CD4-positive, alpha-beta T cell treated with Interleukin-17A for 4 hours (primary cell): ENCODE results near the gene CDC42EP1.
A peak's percentile ranks its signal among the peaks of the same experiment; 100 is the strongest.
"Not testable (repeated sequence)": the region's sequence is repeated elsewhere in the genome, so short reads cannot be mapped to it uniquely, and the experiment has no call there.

Source experiments
- DNase-seq: peaks from one replicate; pipeline ENCODE4 v3.0.0-alpha.2; 2020; ENCODE audit warnings: mixed read lengths

The CDC42EP1 gene

GRCh38 chr22:37534445-37534844 is 25.8 kb upstream of the CDC42EP1 start:
- DNase-seq, result no peak

- no peak for DNase-seq
These were observed 25.1 kb upstream of the CDC42EP1 start for GRCh38 chr22:37535159-37535558.

GRCh38 chr22:37538590-37539357 is 21.5 kb upstream of the CDC42EP1 start:
- peak; percentile 95 for DNase-seq

DNA sequence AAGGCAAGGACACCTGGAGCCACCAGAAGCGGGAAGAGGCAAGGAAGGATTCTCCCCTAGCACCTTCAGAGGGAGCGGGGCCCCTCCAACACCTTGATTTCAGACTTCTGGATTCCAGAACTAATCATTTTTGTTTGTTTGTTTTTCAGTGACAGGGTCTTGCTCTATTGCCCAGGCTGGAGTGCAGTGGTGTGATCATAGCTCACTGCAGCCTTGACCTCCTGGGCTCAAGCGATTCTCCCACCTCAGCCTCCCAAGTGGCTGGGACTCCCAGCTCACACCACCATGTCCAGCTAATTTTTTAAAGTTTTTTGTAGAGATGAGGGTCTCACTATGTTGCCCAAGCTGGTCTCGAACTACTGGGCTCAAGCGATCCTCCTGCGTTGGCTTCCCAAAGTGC is 20.5 kb upstream of the CDC42EP1 start:
- DNase-seq, result not testable (repeated sequence)

DNA sequence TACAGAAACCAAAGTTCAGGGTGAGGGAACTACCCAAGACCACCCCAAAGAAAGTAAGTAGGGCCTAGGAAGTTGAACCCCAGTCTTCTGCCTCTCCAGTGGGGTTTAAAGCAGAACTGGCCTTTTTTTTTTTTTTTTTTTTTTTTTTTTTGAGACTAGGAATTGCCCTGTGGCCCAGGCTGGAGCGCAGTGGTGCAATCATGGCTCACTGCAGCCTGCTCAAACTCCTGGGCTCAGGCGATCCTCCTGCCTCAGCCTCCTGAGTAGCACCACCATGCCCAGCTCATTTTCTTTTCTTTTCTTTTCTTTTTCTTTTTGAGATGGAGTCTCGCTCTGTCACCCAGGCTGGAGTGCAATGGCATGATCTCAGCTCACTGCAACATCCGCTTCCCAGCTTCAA is 17.9 kb upstream of the CDC42EP1 start:
- not testable (repeated sequence) for DNase-seq

- no peak for DNase-seq
These were observed 17.3 kb upstream of the CDC42EP1 start for GRCh38 chr22:37542959-37543358.

- peak; percentile 69 for DNase-seq
These were observed 15.2 kb upstream of the CDC42EP1 start for GRCh38 chr22:37544955-37545702.

- no peak for DNase-seq
These were observed 14.4 kb upstream of the CDC42EP1 start for GRCh38 chr22:37545703-37546436.

DNA sequence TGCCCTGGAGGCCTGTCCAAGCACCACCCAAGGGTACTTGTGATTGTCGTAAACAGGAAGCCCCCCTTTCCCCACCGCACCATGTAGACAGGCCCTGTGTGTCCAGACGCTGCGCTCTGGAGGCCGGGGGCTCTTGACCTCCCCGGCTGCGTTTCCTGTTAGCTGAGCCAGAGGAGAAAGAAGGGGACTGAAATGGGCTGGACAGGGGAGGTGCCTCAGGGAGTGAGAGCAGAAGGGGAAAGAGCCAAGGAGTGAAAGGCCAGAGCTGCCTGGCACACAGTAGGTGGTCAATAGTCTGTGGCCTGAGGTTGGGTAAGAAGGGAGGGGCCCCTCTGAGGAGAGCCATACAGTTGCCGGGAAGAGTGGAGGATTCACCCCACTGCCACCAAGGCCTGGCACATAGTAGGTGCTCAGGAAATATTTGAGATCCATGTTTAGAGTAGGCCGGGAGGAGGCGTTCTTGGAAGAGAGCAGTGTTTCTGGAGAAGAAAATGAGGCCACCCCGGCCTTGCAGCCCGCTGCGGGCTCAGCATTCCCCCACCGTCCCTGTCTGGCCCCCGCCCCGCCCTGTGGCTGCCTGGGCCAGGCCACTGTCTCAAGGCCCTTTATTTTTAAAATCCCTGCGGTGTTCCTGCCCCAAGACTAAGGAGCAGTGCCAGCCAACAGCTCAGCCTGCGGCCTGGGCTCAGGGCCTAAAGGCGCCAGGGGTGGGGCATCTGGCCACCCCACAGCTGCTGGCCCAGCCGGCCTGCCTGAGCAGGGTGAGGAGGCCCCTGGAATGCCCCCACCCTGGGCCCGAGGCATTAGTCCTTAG is 13.6 kb upstream of the CDC42EP1 start:
- DNase-seq, result no peak

- DNase-seq, result no peak
These were observed 13.0 kb upstream of the CDC42EP1 start for GRCh38 chr22:37547251-37547741.

DNA sequence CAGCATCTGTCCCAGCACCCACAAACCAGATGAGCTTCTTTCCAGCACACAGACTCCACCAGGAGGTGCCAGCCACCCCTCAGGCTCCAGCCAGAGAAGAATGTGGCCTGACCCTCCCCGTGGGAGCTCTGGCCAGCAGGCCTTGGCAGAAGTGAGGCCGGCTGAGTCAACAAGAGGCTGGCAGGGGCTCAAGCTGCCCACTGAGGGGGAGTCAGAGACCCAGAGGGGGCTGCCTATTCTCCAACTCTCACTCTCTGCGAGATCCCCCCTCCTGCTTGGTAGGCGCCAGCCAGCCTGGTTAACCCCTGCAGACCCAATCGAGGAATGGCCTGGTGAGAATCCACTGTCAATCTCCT is 10.6 kb upstream of the CDC42EP1 start:
- DNase-seq, result no peak

DNA sequence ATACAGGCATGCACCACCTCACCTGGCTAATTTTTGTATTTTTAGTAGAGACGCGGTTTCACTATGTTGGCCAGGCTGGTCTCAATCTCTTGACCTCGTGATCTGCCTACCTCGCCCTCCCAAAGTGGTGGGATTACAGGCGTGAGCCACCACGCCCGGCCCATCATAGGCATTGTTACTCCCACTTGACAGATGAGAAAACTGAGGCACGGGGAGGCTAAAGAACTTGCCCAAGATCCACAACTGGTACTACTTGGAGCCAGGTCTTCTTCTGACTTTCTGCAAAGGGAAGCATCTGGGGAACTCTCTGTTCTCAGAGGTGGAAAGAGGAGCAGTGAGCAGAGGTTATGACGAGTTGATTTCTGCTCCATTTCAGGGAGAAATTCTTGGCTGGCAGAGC is 9.4 kb upstream of the CDC42EP1 start:
- not testable (repeated sequence) for DNase-seq

DNA sequence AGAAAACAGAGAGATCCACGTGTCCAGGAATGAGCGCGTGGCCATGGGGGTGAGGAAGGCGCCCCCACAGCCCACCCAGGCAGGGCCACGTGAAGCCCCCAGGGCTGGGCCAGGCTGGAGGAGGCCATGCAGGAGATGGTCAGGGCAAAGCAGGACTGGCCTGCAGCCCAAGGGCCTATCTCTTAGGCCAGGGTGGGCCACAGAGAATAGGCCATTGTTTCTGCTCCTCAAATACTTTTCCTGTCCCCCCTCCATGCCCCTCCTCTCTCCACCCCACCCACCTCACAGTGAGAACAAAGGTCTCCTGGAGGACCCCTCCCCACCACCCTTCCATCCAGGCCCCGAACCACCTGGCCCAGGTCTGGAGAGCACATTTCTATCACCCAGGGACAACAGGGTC is 8.3 kb upstream of the CDC42EP1 start:
- no peak for DNase-seq

- DNase-seq, result no peak
These were observed 7.6 kb upstream of the CDC42EP1 start for GRCh38 chr22:37552524-37553163.

DNA sequence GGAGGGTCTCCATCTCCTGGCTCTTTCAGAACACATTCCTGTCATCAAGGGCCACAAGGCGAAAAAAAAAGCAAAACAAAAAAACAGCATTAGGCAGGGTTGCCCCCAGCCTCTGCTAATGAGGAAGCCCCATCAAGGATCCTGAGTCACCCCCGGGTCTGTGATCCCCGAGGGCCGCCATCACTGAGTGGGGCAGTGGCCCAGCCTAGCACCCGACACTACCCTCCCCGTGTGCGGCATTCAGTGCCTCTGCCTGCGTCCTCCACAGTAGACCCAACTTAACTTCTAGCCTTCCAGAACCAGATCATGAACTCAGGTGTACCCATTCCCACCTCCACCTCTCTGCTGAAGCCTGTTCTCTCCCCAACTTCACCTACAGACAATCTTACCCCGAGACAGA is 6.6 kb upstream of the CDC42EP1 start:
- no peak for DNase-seq

DNA sequence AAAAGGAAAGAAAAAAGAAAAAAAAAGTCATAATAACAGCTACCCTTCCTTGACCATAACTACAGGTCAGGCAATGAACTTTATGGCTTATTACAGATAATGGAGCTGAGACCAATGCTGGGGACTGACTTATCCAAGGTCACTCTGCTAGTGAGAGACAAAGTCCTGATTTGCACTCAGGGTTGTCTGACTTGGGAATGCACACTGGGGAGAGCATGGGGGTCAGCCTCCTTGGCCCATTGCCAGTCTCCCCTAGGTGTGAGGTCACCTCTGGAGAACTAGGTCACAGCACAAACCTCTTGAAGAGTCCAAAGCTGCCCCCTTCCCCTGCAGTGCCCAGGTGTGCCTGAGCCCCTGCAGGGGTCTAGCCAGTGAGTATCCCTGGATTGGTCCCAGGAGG is 5.3 kb upstream of the CDC42EP1 start:
- no peak for DNase-seq

DNA sequence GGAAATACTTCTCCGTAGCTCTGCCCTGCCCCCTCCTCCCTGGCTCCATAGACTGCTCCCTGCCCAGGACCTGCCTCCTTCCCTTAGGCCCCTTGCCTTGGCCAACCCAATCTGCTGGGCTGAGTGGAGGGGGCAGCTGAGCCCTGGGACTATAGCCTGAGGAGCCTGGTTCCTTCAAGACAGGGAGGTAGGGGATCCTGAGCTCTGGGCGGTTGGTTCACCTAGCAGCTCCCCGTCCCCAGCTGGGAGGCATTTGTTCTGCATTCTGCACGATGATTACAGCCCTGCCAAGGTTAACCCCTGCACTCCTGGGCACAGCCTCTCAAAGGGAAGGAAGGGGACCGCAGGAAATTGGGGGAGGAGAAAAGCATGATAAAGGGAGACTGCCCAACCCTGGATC is 3.6 kb upstream of the CDC42EP1 start:
- no peak for DNase-seq

- no peak for DNase-seq
These were observed 2.8 kb upstream of the CDC42EP1 start for GRCh38 chr22:37557321-37558001.

- DNase-seq, result no peak
These were observed 1.5 kb upstream of the CDC42EP1 start for GRCh38 chr22:37558815-37559214.

- DNase-seq, result no peak
These were observed 769 bp upstream of the CDC42EP1 start for GRCh38 chr22:37559521-37559900.

DNA sequence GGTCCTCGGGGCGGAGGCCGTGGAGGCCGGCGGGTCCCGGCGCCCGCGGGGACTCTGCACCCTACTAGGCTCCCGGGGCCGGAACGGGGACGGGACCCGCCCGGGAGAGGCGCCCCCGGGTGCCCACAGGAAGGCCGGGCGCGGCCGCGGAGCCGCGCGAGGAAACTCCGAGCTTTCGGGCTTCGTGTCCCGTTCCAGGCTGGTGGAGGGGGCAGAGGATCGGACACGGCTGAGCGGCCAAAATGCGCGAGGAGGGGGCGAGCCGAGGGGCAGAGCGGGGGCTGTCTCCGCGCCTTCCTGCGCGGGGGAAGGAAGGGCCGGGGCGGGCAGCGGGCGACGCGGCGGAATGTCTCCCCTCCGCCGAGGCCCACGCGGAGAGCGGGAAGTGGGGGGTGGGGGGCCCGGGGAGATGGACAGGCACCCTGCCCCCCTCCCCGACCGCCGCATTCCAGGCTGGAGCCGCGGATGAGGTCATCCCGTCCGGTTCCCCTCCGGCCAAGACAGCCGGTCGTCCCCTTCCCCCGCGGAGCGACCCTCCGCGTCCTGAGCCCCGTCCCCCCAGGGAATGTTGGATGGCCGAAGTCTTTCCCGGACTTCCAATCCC is 430 bp downstream of the CDC42EP1 start:
- peak; percentile 18 for DNase-seq
